ENCODE data around the gene MYH6.

DNA sequence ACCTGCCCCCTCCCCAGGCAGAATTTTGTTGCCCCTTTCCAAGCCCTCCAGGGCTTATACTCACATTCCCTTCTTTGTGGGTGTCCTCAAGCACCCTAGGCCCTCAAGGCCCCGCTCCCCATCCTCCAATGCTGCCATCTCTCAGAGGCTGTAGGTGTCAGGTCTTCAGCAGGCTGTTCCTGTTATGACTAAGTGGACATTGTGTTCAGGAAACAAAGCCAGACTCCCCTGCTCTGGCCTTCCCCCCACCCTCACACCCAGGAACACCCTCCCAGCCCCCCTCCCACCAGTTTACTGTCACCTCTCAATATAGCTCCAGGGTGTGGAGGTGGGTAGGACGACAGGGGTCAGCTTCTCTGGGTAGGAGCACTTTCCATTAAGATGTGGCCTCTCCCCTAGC is 1.4 kb upstream of the MYH6 start:
- TF ChIP-seq RFX1 (IDR thresholded peaks at IDR 0.05) (no peak), TCF7L2 (IDR thresholded peaks at IDR 0.05; ENCODE audit: low read depth, low read length) (no peak), ZNF777 (CRISPR knock-in tag; IDR thresholded peaks at IDR 0.05) (no peak), POLR2A (IDR thresholded peaks at IDR 0.05; ENCODE audit: insufficient read depth in 1 of 2, low read depth in 2 of 2, low read length in 2 of 2) (no peak), ZFYVE20 (CRISPR knock-in tag; IDR thresholded peaks at IDR 0.05; ENCODE audit: borderline replicate concordance, low read depth) (no peak), SPEN (CRISPR knock-in tag; IDR thresholded peaks at IDR 0.05; ENCODE audit: low read depth) (no peak), ZNF746 (CRISPR knock-in tag; IDR thresholded peaks at IDR 0.05) (no peak), HNRNPUL1 (IDR thresholded peaks at IDR 0.05; ENCODE audit: low read depth, low read length) (no peak)
